OCI-LY3 (cell line): ENCODE results near the gene ZNF106.

Experiments
- H2AFZ ChIP-seq: fragments of 200-600, 300-600 bp; shearing (Covaris generic); 2 replicates; pipeline ENCODE4 v1.6.0; 2014; ENCODE audit warnings: antibody characterized with exemption, low read depth, low read length
- H3K27ac ChIP-seq: fragments of 200-600, 300-600 bp; sonication (generic); 2 replicates; pipeline ENCODE4 v1.5.1; 2014; ENCODE audit warnings: mild to moderate bottlenecking, low read length, moderate library complexity, mixed read lengths
- H3K27me3 ChIP-seq: fragments of 200-600, 300-600 bp; sonication (generic); 2 replicates; pipeline ENCODE4 v1.6.1; 2014; ENCODE audit warnings: low read depth, low read length, mixed read lengths
- H3K36me3 ChIP-seq: fragments of 200-600, 300-600 bp; sonication (generic); replicated peaks from 2 replicates; pipeline ENCODE3; 2014; ENCODE audit warnings: low read depth, low read length, mixed read lengths
- H3K4me1 ChIP-seq: fragments of 300-600, 200-600 bp; sonication (generic); 2 replicates; pipeline ENCODE4 v1.6.1; 2014; ENCODE audit warnings: low read length, mixed read lengths
- H3K4me2 ChIP-seq: fragments of 200-600, 300-600 bp; sonication (generic); 2 replicates; pipeline ENCODE4 v1.6.1; 2014; ENCODE audit warnings: low read length, mixed read lengths
- H3K4me3 ChIP-seq: fragments of 300-600, 200-600 bp; sonication (generic); 2 replicates; pipeline ENCODE4 v1.5.1; 2014; ENCODE audit warnings: antibody characterized with exemption, mild to moderate bottlenecking, low read length, moderate library complexity
- H3K79me2 ChIP-seq: fragments of 300-600, 200-600 bp; shearing (Covaris generic); 2 replicates; pipeline ENCODE4 v1.6.1; 2014; ENCODE audit warnings: mild to moderate bottlenecking, low read length, mixed read lengths
- H3K9ac ChIP-seq: fragments of 300-600, 200-600 bp; shearing (Covaris generic); 2 replicates; pipeline ENCODE4 v1.6.0; 2014; ENCODE audit warnings: mild to moderate bottlenecking, low read length, moderate library complexity
- H3K9me3 ChIP-seq: fragments of 200-600, 300-600 bp; shearing (Covaris generic); 2 replicates; pipeline ENCODE4 v1.6.1; 2014; ENCODE audit warnings: low read length, mixed read lengths; ENCODE audit not compliant: insufficient read depth
- H4K20me1 ChIP-seq: fragments of 200-600, 300-600 bp; sonication (generic); 2 replicates; pipeline ENCODE4 v1.6.1; 2016; ENCODE audit warnings: low read length, mixed read lengths; ENCODE audit not compliant: insufficient read depth
- CTCF ChIP-seq: fragments of 200-600, 300-600 bp; sonication (generic); IDR thresholded peaks from 2 replicates; pipeline ENCODE4 v1.5.1; 2014; ENCODE audit warnings: antibody characterized with exemption, low read length, low read depth
- EZH2phosphoT487 ChIP-seq: fragments of 200-600 bp; shearing (Covaris generic); IDR thresholded peaks from 2 replicates; pipeline ENCODE4 v1.6.1; 2018; ENCODE audit warnings: antibody characterized with exemption, mixed run types, low read depth

Gene ZNF106

GRCh38 chr15:42384597-42384996, 106.3 kb downstream of the ZNF106 start:
- no peak overlapping the region for H3K4me3 ChIP-seq
- no peaks in the 10 kb centered on the region for H4K20me1 ChIP-seq

DNA sequence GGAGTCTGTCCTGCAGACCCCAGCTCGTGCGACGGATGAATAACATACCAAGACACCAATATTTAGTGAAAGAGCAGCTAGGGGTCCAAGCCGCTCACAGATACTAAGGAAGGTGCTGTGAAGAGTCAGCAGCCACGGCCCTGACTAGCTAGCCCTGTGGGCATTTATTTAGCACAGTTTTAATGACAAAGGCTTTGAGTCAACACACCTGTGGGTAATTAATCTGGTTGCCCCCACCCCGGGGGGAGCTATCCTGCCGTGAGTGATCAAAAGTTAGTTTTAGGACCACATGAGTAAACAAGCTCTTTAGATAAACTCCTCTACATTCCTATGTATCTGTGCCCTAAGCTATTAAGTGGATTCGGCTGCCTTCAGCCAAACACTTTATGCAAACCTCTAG, 112.9 kb downstream of the ZNF106 start:
- H3K27me3 ChIP-seq = no peaks in the 10 kb centered on the region
- no peaks in the 10 kb centered on the region for H3K9me3 ChIP-seq
- no peaks in the 10 kb centered on the region for H3K36me3 ChIP-seq
- no peak overlapping the region for H2AFZ ChIP-seq
- H3K4me1 ChIP-seq = no peaks in the 10 kb centered on the region
- TF ChIP-seq EZH2phosphoT487 (no peak), CTCF (no peak)
- H4K20me1 ChIP-seq = no peaks in the 10 kb centered on the region
- H3K79me2 ChIP-seq = no peaks in the 10 kb centered on the region
- H3K27ac ChIP-seq = no peak overlapping the region
- no peak overlapping the region for H3K9ac ChIP-seq
- no peak overlapping the region for H3K4me3 ChIP-seq
- no peak overlapping the region for H3K4me2 ChIP-seq

More at GRCh38 chr15:42384597-42384996, 106.3 kb downstream of the ZNF106 start:
- Histone ChIP-seq H3K9me3 (no peaks in the 10 kb centered on the region), H2AFZ (no peak overlapping the region), H3K27ac (no peak overlapping the region), H3K4me2 (no peak overlapping the region), H3K36me3 (no peaks in the 10 kb centered on the region), H3K4me1 (no peaks in the 10 kb centered on the region), H3K9ac (no peak overlapping the region), H3K79me2 (no peaks in the 10 kb centered on the region), H3K27me3 (no peaks in the 10 kb centered on the region)
- no peak for TF ChIP-seq CTCF
- no peak for TF ChIP-seq EZH2phosphoT487

DNA sequence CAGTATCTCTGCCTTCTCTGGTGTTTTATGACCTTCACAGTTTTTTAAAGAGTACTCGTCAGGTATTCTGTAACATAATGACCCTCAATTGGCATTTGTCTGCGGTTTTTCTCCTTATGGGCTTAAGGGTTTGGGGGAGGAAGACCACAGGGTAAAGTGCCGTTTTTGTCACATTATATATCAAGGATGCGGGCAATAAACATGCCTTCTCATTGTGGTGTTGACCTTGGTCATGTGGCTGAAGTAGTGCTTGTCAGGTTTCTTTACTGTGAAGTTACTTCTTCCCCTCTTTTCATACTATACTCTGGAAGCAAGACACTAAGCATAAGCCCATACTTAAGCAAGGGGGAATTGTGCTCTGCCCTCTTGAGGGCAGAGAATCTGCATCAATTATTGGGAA, 115.0 kb downstream of the ZNF106 start:
- H3K9me3 ChIP-seq = no peaks in the 10 kb centered on the region

GRCh38 chr15:42375252-42375651, 115.7 kb downstream of the ZNF106 start:
- Histone ChIP-seq H4K20me1 (no peaks in the 10 kb centered on the region), H3K27me3 (no peaks in the 10 kb centered on the region), H3K9me3 (no peaks in the 10 kb centered on the region), H2AFZ (no peak overlapping the region), H3K36me3 (no peaks in the 10 kb centered on the region), H3K4me2 (no peak overlapping the region), H3K27ac (no peak overlapping the region), H3K4me3 (no peak overlapping the region), H3K9ac (no peak overlapping the region), H3K4me1 (no peaks in the 10 kb centered on the region), H3K79me2 (no peaks in the 10 kb centered on the region)
- TF ChIP-seq CTCF (no peak), EZH2phosphoT487 (no peak)

More for the DNA sequence above, 115.0 kb downstream of the ZNF106 start:
- Histone ChIP-seq H3K79me2 (no peaks in the 10 kb centered on the region), H3K27me3 (no peaks in the 10 kb centered on the region), H2AFZ (no peak overlapping the region), H3K4me3 (no peak overlapping the region), H3K9ac (no peak overlapping the region), H3K36me3 (no peaks in the 10 kb centered on the region), H3K27ac (no peak overlapping the region), H3K4me2 (no peak overlapping the region), H4K20me1 (no peaks in the 10 kb centered on the region), H3K4me1 (no peaks in the 10 kb centered on the region)
- TF ChIP-seq CTCF = no peak
- TF ChIP-seq EZH2phosphoT487 = no peak
